ENCODE measurements around the gene L3MBTL1.
A peak's percentile ranks its signal among the peaks of the same experiment; 100 is the strongest.

Gene L3MBTL1

GRCh38 chr20:43559147-43559987 lies 51.9 kb downstream of the L3MBTL1 start:
- Mint-ChIP-seq H3K4me1 (peaks cover 30% of the 10 kb centered on the region), H3K9me3 (no peaks in the 10 kb centered on the region), H3K4me3 (peak overlapping the region; percentile 12), H3K27ac (peak overlapping the region; percentile 29), H3K27me3 (ENCODE audit: low read depth, poor library complexity) (peaks cover 14% of the 10 kb centered on the region), H3K36me3 (ENCODE audit: low read depth) (no peaks in the 10 kb centered on the region)
- TF ChIP-seq CTCF (IDR thresholded peaks at IDR 0.05) = no peak
- DNase-seq = no peak

DNA sequence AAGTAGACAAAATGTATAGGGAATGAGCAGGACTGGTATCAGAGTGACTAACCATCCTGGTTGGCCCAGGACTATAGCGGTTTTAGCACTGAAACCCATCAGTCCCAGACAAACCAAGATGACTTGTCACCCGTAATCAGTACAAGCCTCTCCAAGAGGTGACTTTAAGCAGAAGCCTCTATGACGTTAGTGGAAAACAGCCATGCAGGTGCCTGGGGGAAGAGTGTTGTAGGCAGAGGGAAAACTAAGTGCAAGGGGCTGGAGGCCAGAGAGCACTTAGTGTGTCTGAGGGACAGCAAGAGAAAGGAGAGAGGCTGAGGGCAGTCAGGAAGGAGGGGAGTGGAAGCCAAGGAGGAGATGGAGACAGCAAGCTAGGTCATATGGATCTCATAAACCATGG lies 53.5 kb downstream of the L3MBTL1 start:
- Mint-ChIP-seq H3K4me3 (no peak overlapping the region), H3K27ac (peak overlapping the region; percentile 31), H3K9me3 (no peaks in the 10 kb centered on the region), H3K4me1 (peaks cover 30% of the 10 kb centered on the region), H3K36me3 (ENCODE audit: low read depth) (no peaks in the 10 kb centered on the region), H3K27me3 (ENCODE audit: low read depth, poor library complexity) (peaks cover 14% of the 10 kb centered on the region)
- no peak for TF ChIP-seq CTCF (IDR thresholded peaks at IDR 0.05)
- DNase-seq = no peak

DNA sequence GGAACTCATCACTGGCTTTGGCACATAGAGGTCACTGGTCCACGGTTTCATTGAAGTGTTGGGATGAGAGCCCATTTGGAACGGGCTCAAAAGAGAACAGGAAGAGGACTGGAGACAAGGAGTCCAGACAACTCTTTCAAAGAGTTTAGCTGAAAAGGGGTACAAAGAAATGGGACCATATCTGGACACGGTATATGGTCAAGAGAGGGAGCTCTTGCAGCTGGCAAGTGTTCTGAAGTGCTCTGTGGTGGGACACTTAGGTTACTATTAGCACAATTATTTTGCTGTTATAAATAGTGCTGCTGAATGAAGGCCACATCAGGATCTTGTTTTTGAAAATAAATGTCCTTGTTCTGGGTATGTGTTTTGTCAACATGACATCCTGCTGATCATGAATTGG lies 55.9 kb downstream of the L3MBTL1 start:
- Mint-ChIP-seq H3K9me3 (no peaks in the 10 kb centered on the region), H3K36me3 (ENCODE audit: low read depth) (no peaks in the 10 kb centered on the region), H3K27ac (no peak overlapping the region), H3K27me3 (ENCODE audit: low read depth, poor library complexity) (peaks cover 16% of the 10 kb centered on the region), H3K4me1 (peaks cover 16% of the 10 kb centered on the region), H3K4me3 (no peak overlapping the region)
- DNase-seq = no peak
- TF ChIP-seq CTCF (IDR thresholded peaks at IDR 0.05) = no peak

- H3K27me3 Mint-ChIP-seq (ENCODE audit: low read depth, poor library complexity) = peaks cover 16% of the 10 kb centered on the region
- no peaks in the 10 kb centered on the region for H3K36me3 Mint-ChIP-seq (ENCODE audit: low read depth)
- TF ChIP-seq CTCF (IDR thresholded peaks at IDR 0.05) = no peak
- no peaks in the 10 kb centered on the region for H3K9me3 Mint-ChIP-seq
- H3K27ac Mint-ChIP-seq = no peak overlapping the region
- no peak for DNase-seq
- no peak overlapping the region for H3K4me3 Mint-ChIP-seq
- peaks cover 10% of the 10 kb centered on the region for H3K4me1 Mint-ChIP-seq
These were observed 56.5 kb downstream of the L3MBTL1 start for GRCh38 chr20:43563991-43564390.

DNA sequence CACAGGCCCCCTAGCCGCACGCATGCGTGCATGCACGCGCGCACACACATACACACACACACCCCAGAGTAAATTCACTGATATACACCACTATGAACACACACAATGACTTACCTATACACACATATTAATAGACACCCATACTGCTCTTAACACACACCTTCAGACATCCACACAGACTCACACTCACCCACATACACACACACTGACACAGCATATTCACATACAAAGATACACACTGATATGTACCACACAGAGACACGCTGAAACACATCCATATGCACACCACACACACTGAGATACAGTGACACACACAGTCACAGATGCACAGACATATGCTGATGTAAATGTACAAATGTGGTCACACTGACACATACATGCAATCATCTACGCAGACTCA lies 57.0 kb downstream of the L3MBTL1 start:
- Mint-ChIP-seq H3K27ac (no peak overlapping the region), H3K27me3 (ENCODE audit: low read depth, poor library complexity) (peaks cover 14% of the 10 kb centered on the region), H3K4me3 (no peak overlapping the region), H3K4me1 (peaks cover 6% of the 10 kb centered on the region), H3K9me3 (no peaks in the 10 kb centered on the region), H3K36me3 (ENCODE audit: low read depth) (no peaks in the 10 kb centered on the region)
- no peak for TF ChIP-seq CTCF (IDR thresholded peaks at IDR 0.05)
- no peak for DNase-seq

All from nephron progenitor cell (in vitro differentiated cells).